GM21360 (cell line): ENCODE measurements around the gene PLEKHG5.
"Not testable (repeated sequence)": the region's sequence is repeated elsewhere in the genome, so short reads cannot be mapped to it uniquely, and the experiment has no call there.

Experiments
- ATAC-seq: cut with Tn5 transposase; IDR thresholded peaks from one replicate; pipeline ENCODE4 v1.9.1; 2021; ENCODE audit warnings: mild to moderate bottlenecking, moderate library complexity; ENCODE audit not compliant: unreplicated experiment

PLEKHG5 gene

DNA sequence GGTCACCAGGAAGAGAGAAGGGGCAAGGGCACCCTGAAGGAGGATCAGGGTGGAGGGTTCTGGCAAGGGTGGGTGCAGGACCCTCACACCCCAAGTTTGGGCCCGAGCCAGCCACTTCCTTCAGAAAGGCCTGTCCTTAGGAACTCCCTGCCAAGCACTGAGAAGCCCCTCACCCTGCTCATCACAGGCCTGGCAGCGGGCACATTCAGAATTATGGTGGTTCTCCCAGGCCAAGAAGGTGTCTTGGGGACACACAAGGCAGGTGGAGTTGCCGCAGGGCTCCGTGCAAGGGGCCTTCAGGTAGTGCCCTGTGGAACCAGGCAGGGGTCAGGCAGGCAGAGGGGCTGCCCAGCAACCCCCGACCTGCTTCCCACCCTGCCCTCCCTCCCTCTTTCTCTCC, 26.6 kb downstream of the PLEKHG5 start:
- ATAC-seq, result no peak

DNA sequence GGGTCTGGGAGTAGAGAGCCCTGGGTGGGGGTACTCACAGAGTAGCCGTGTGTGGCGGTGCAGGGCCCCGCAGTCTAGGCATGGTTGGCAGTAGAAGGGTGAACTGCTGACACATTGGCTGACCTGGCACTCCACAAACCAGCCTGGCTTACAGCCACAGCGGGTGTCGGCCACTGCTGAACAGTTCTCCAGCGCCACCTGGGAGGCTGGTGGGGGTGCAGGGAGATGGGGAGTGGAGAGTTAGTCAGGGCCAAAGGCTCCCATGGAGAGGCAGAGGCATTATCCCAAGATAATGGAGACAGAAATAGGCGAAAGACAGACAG, 27.0 kb downstream of the PLEKHG5 start:
- ATAC-seq, result no peak

DNA sequence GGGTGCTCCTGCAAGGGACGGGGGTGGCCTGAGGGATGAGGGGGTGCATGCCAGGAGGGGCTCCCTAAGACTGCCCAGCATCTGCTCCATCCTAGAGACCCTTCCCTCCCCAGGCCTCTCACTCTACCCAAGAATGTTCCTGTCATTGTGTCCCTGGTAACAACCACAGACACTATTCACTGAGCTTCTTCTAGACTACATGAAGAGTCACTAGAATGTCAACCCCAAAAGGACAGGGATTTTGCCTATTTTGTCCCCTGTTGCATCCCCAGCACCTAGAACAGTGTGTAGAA, 28.4 kb downstream of the PLEKHG5 start:
- no peak for ATAC-seq

DNA sequence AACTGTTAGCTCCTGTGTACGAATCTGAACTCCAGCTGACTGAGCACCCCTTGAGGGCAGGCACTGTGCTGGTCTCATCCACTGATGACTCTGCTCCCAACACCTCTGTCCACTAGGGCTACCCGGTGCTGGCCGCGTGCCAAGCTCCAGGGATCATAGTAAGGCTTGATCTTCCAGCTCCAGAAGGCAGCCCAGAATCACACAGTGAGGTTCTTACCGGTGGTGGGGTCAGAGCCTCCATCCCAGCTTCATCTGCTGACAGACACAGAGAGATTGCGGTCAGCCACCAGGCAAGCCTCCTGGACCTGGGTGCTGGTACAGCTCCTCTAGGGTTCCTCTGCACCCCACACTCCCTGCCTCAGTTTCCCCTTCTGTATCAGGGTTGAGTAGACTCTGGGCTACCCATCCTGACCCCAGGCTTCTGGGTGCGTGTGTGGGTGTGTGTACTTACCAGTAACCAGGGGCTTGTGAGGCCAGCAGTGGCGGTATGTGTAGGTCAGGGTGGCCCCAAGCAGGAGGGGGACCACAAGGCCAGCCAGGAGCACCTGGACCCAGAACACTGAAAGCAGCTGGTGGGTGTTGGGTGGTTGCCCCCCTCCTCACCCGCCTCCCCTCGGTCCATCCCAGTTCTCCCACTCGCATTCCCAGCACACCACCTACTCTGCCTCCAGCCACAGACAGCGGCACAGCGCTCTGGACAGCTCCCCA, 28.9 kb downstream of the PLEKHG5 start:
- ATAC-seq, result no peak

DNA sequence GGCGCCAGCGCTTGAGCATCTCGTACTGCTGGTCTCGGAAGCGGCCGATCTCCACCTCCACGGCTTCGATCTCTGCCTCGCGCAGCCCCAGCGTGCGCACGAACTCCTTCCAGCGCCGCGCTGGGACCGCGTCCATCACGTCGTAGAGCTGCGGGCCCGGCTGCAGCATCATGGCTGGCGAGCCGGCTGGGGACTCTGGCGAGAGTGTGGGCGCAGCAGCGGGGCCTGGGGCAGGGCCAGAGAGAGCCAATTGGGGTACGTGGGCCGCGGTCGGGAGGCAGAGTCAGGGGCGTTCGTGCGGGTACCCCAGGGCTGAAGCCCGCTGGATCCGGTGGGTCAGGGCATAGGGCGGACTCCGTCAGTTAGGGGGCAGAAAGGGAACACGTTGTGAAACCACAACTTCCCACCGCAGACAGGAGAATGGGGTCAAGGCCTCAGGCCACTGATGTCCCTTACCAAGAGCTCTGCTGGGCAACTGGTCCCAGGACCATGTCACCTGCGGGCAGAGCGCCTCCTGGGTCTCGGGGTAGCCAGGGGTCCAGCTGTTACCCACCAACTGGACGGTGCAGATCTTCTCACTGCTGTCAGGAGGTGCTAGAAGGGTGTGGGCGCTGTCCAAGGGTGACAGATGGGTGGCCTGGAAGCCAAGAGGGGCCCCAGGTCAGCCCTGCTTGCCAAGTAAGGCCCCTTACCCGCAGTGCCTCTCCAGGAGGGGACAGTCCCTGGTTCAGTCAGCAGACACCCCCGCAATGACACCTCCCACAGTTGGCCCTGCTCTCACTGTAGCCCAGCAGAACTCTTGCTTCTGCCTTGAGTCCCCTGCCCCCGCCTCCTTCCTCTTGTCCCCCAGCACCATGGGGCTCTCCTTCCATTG, 29.7 kb downstream of the PLEKHG5 start:
- ATAC-seq, result no peak

DNA sequence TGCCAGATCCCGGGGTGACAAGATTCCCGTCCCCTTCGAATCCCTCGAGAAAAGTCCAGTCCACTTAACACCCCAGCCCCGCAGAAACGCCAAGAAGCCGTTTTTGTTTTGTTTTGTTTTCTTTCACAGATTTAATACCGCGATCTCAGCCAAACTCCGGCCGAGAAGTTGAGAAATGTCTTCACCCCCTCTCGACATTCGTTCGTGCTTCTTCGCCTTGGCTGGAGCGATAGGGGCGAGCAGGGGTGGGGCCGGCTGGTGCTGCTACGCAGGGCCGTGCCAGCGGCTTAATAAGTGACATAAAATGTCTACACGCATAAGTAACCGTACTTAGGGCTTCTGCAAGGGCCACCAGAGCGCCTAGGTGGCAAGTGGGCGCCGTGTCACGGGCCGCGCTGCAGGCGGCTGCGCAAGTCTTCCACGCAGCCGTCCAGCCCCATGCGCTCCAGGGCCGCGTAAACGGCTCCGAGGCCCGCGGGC, 30.4 kb downstream of the PLEKHG5 start:
- no peak for ATAC-seq

DNA sequence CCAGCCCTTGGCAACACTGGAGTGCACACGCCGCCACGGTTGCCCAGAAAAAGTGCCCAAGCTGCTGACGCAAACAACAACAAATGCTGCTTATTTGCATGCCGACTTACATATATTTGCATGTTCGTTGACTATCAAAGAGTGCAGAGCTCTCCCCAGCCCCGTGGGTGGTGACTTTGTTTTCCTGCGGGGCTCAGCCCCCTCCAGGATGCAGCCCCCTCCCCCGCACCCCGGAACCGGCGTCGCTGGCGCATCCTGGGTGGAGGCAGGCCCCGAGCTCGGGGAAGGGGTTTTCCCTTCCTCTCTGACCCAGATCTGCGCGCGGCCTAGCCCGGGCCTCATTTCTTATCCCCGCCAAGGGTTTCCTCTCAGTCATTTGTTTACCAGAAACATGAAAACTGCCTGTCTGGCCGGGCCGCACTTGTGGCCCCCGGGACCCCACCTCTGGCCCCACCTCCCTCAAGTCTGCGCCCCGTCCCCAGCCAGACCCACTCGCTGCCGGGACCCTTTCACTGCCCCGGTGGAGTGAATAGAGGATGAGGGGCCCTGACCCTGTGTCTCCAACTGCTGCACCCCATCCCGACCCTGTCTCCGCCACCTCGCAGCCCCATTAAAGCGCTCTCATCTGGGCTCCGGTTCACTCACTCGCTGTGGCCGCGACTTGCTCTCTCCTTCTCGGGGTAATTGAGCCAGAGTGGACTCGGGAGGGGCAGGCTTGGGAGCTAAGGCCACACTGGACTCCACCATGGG, 31.0 kb downstream of the PLEKHG5 start:
- no peak for ATAC-seq

DNA sequence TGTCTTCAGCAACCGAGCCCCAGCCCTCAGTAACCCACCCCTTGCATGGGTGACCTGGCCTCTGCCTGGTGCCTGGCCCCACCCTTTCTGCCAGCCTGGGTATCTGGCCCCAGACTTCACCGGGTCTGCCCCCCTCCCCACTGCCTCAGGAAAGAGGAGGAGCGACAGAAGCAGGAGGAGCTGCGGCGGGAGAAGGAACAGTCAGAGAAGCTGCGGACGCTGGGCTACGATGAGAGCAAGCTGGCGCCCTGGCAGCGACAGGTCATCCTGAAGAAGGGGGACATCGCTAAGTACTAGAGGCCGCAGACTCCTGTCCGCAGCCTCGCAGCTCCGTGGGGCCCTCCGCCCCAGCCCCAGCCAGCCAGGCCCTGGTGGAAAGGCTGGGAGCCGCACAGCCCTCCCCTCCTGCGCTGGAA, 31.6 kb downstream of the PLEKHG5 start:
- no peak for ATAC-seq

DNA sequence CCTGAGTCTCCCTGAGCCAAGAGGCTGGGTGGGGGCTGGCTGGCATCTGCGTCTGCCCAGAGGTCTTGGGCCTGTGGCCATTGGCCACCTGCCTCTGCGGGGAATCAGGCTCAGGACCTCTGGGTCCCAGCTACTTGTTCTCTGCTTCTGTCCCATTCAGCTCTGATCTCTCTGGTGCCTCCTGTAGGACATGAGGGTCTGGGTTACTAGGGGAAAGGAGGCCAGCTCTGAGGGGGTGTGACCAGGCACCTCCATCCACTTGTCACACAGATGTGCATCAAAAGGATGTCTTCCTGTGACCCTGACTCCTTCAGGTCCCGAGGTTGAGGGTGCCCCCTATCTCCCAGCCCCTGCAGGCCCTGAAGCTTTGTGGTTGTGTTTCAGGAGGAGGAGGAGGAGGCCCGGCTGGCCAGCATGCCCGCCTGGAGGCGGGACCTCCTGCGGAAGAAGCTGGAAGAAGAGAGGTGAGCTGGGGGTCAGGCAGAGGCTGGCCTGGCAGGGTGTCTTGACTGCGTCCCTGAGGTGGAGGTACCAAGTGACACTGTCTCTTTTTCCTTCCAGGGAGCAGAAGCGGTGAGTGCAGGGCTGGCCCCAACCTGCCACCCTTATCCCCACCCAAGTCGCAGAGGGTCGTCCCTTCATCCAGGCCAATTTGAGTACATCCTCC, 34.5 kb downstream of the PLEKHG5 start:
- no peak for ATAC-seq

DNA sequence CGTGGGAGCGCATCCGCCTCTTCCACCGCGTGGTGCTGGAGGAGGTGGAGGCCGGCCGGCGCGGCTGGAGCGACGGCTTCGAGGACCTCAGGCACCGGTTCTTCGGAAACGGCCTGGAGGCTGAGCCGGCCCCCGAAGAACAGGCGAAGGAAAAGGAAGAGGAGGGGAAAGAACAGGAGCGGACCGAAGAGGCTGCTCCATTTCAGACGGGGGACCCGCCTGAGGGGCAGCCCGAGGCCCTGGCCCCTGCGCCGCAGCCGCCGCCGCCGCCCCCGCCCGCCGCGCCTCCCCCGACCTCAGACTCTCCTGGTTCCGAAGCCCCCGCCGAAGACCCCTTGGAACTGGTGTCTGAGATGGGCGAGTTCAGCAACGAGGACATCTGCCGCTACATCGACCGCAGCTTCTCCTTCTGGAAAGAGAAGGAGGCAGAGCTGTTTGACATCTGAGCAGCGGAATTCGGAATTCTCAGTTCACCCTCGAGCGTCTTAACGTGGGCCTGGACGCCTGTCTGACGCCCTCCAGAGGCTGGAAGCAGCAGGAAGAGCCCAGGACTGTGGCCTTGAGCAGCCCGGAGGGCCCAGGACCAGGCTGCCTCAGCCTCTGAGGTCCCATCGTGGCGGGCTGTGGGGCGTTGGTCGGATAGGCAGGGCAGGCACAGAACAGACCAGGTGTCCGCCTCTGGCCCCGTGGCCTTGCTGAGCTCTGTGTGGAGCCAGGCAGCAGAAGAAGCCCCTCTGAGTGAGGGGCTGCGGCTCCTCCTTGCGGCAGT, 35.5 kb downstream of the PLEKHG5 start:
- ATAC-seq, result not testable (repeated sequence)

DNA sequence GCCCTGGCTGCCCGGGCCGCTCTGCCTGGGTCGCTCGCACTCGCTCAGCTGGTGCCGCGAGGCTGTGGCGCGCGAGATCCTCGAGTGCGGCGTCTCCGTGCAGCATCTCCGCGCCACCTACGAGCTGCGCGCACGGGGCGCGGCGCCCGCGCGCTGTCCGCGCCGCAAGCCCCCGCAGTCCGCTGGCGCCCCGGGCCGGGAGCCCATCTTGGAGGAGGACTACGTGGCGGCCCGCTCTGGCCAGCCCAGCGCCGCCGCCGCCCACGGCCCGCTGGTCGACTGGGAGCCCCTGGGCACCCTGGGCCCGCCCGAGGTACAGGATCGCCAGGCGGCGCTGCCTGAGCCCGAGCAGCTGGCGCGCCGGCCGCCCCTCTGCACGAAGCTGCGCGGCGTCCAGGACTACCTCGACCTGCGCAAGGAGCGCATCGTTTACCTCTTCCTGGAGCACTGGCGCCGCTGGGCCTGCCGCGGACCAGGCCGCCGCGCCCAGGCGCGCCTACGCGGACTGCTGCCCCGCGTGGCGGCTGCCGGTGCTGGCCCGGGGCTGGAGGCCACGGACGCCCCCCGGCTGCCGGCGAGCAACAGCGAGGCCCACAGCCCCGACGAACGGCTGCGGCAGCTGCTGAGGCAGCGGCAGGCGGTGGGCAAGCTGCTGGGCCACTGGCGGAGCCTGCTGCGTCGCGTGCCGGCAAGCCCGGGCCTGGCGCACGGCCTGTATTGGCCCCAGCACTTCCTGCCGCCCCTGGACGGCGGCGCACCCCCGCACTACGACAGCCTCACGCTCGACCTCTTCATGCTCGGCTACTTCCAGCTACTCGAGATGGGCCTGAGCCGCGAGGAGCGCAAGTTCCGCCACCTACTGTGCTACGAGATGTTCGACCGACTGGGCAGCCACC, 36.4 kb downstream of the PLEKHG5 start:
- ATAC-seq, result no peak

DNA sequence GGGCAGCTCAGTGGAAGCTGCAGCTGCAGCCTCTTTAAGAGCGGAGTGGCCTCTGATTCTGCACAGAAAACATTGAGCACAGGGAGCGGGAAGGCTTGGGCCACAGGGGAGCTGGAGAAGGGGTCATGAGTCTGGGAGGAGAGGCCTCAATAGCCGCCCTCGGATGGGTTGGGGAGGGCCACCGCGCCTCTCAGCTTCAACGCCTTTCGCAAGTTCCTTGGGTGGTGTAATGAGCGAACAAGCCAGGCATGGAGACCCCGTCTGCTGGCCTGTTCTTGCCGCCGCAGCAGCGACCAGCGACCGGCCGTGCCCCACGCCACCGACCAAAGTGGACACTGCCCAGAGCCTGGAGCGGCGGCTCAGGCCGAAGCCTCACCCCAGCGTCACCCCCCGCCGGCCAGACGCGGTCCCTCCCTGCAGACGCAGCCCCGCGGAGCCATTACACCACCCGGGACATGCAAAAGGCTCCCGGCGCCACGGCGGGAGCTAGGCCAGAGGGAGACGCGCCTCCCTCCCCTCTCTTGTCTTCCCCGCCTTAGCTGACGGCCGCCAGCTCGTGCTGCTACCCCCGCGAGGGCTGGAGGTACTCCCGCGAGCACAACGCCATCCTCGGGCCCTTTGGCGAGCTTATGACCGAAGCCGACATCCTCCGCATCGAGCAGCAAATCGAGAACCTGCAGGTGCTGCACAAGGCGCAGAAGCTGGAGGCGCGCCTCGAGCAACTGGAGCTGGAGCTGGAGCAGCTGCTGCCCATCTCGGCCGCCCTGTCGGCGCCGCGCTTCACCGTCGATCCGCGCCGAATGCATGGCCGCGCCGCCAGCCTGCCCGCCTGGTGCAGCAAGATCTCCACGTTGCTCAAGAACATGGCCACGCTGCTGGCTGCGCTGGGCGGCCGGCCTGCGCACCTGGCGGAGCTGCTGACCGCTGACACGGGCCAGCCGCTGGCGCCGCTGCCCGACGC, 37.3 kb downstream of the PLEKHG5 start:
- ATAC-seq, result not testable (repeated sequence)

DNA sequence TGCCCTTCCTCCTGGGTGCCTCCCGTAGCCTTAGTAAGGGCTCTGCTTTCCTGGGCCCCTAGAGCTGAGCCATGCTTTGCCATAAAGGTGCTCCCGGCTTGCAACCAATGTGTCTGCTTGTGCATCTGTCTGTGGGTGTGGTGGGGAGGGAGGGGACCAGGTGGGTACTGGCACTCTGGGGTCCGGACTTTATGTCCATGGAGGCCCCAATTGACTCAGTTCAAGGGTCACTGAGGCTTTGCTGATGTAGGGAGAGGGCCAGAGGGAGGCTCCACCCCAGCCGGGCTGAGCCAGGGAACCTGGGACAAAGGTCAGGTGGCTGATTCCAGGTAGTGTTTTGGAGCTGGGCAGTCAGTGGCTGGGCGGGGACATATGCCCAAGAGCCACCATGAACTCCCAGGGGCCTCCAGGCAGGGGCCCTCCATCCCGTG, 40.5 kb downstream of the PLEKHG5 start:
- no peak for ATAC-seq

DNA sequence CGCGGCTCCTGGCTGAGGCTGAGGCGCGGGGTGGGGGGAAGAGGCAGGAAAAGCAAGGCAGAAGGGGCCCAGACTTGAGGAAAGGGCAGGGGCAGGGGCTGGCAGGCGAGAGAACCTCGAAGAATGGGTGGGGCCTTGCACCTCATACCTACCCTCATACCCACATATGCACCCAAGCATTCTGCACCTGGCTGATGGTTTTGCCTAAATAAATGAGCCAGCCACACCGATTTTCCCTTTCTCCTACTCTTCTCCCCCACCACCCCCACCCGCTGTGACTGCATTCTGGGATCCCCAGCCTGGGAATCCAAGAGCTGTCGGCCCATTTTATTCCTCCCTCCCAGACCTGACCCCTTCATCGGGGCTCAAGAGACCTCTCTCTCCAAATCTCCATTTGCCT, 41.0 kb downstream of the PLEKHG5 start:
- not testable (repeated sequence) for ATAC-seq

DNA sequence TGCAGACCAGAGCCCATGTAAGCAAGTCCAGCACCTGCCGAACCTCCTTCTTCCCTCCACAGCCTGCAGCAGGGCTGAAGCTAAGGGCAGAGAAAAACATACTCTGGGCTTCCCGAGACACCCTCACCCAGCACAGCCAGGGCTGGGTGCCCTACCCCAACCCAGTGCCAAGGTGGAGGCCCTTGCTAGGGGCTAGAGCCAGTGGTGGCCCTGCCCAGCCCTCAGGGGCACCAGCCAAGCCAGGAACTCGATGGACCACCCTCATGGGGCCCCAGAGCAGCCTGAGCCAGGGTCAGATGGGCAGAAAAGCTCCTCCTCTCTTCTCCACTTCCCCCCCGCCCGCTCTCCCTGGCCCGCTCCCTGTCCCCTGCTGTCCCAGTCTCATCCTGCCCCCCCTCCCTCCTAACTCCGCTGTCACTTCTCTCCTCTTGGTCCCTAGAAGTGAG, 41.4 kb downstream of the PLEKHG5 start:
- no peak for ATAC-seq

DNA sequence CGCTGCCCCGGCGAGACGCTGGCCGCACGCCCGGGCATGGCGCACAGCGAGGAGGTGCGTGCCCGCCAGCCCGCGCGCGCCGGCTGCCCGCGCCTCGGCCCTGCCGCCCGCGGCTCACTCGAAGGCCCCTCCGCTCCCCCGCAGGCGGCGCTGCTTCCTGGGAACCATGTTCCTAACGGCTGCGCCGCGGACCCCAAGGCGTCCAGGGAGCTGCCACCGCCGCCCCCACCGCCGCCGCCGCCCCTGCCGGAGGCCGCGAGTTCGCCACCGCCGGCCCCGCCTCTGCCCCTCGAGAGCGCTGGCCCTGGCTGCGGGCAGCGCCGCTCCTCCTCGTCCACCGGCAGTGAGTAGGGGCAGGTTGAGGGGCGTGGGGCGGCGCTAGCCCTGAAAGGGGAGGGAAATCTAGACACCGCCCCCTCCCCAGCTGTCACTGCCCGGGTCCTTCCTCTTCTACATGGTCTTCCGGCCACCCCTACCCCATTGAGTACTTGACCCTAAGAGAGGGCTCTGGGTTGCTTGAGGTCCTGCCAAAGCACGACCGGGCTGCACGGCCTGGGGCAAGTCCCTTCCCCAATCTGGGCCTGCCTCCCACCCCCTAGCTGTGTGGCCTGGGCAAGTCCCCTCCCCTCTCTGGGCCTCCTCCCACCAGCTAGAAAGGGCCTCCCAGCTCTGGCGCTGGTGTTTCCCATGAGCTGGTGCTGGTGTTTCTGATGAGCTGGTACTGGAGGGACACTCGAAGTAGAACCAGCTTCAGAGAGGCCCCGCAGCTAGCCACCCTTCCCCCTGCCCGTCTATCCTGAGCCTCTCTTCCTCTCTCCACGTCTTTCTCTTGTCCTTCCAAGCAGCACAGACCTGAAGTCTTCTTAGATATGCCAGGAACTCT, 42.5 kb downstream of the PLEKHG5 start:
- no peak for ATAC-seq
